B cell (primary cell): ENCODE data around the gene RHPN2. TPM values are rescaled to one million over a fixed set of nuclear protein-coding genes. Genes with fewer than 3 reads are reported as not detected.

ENCODE experiments used
- ATAC-seq: fragments of 200-7000 bp; cut with Tn5 transposase; one replicate; pipeline ENCODE4 v1.10.0; 2021; ENCODE audit warnings: low read depth, mild to moderate bottlenecking, moderate number of reproducible peaks, moderate library complexity
- CTCF ChIA-PET: fragments of 350-600 bp; sonication (Branson Sonifier 250); formaldehyde crosslinking; loops from one replicate; lab custom pipeline; 2021; ENCODE audit warnings: antibody characterized with exemption, inconsistent platforms; lab: Charles Lee
- POLR2A ChIA-PET: fragments of 350-600 bp; sonication (Branson Sonifier 250); formaldehyde crosslinking; loops from one replicate; lab custom pipeline; 2021; ENCODE audit warnings: antibody characterized with exemption; lab: Charles Lee
- DNase-seq: peaks from one replicate; pipeline ENCODE4 v3.0.0; 2013
- H2AFZ ChIP-seq: 2 replicates; pipeline ENCODE4 v1.6.1; 2012; ENCODE audit warnings: mild to moderate bottlenecking, low read depth, low read length; ENCODE audit not compliant: insufficient read depth, poor library complexity, severe bottlenecking
- H3K27ac ChIP-seq, 2 donors: 1 replicate in 1 of 2; 2 replicates in 1 of 2; pipeline ENCODE4 v1.5.1; 2012 to 2013; ENCODE audit warnings: low read length in 2 of 2, mild to moderate bottlenecking in 2 of 2, moderate library complexity in 1 of 2
- H3K27me3 ChIP-seq, 4 experiments: fragments of 200-600 bp in 1 of 4; sonication (generic) in 1 of 4; replicated peaks in 1 of 4; 1 replicate in 2 of 4; 2 replicates in 2 of 4; pipeline versions ENCODE4 v1.6.1 to v1.7.0; 2013 to 2016; ENCODE audit warnings: low read length in 3 of 4, mild to moderate bottlenecking in 2 of 4, mixed read lengths in 1 of 4, moderate library complexity in 1 of 4; ENCODE audit not compliant: insufficient read depth in 4 of 4, control insufficient read depth in 3 of 4; ENCODE audit errors: control extremely low read depth in 1 of 4
- H3K36me3 ChIP-seq, 2 experiments: replicated peaks in 1 of 2; 1 replicate in 1 of 2; 2 replicates in 1 of 2; pipeline versions ENCODE4 v1.6.1 to v1.7.1; 2013; ENCODE audit warnings: low read length in 1 of 2; ENCODE audit not compliant: insufficient read depth in 2 of 2, control insufficient read depth in 1 of 2; ENCODE audit errors: control extremely low read depth in 1 of 2, extremely low read depth in 1 of 2
- H3K4me1 ChIP-seq, 2 donors: fragments of 200-600 bp in 1 of 2; sonication (generic) in 1 of 2; 1 replicate in 1 of 2; 2 replicates in 1 of 2; pipeline versions ENCODE4 v1.5.1 to v1.6.1; 2013 to 2017; ENCODE audit warnings: low read length in 2 of 2; ENCODE audit not compliant: control insufficient read depth in 2 of 2, insufficient read depth in 2 of 2
- H3K4me2 ChIP-seq: replicated peaks from 2 replicates; pipeline ENCODE3; 2012; ENCODE audit warnings: mild to moderate bottlenecking, low read depth, low read length; ENCODE audit not compliant: poor library complexity, severe bottlenecking
- H3K4me3 ChIP-seq, 5 experiments: fragments of 200-600 bp in 1 of 5; sonication (generic) in 1 of 5; 1 replicate in 3 of 5; 2 replicates in 2 of 5; pipeline versions ENCODE4 v1.5.1 to v1.7.0; 2011 to 2016; ENCODE audit warnings: low read length in 4 of 5, mild to moderate bottlenecking in 4 of 5, low read depth in 2 of 5, control low read depth in 1 of 5, moderate library complexity in 1 of 5; ENCODE audit not compliant: insufficient read depth in 1 of 5; ENCODE audit errors: control extremely low read depth in 1 of 5, extremely low read depth in 1 of 5
- H3K79me2 ChIP-seq: fragments of 200-600 bp; sonication (generic); one replicate; pipeline ENCODE4 v1.6.0; 2016; ENCODE audit warnings: low read length; ENCODE audit not compliant: control insufficient read depth, insufficient read depth
- H3K9ac ChIP-seq: fragments of 200-600 bp; sonication (generic); 2 replicates; pipeline ENCODE4 v1.6.1; 2017; ENCODE audit warnings: mild to moderate bottlenecking, low read length, moderate library complexity
- H3K9me3 ChIP-seq, 3 donors: one replicate each; pipeline versions ENCODE4 v1.6.1 to v1.7.1; 2013; ENCODE audit warnings: low read length in 2 of 3; ENCODE audit not compliant: control insufficient read depth in 2 of 3, insufficient read depth in 1 of 3; ENCODE audit errors: control extremely low read depth in 1 of 3
- H4K20me1 ChIP-seq: 2 replicates; pipeline ENCODE4 v1.6.0; 2012; ENCODE audit warnings: mild to moderate bottlenecking, low read length; ENCODE audit not compliant: insufficient read depth, control insufficient read depth, poor library complexity, severe bottlenecking
- H3K27ac Mint-ChIP-seq: one replicate; pipeline ENCODE4 v1.8.0; 2021; ENCODE audit warnings: mixed read lengths
- H3K27me3 Mint-ChIP-seq: one replicate; pipeline ENCODE4 v1.8.0; 2021; ENCODE audit warnings: mixed read lengths
- H3K4me1 Mint-ChIP-seq: one replicate; pipeline ENCODE4 v1.8.0; 2021; ENCODE audit warnings: mixed read lengths
- H3K4me3 Mint-ChIP-seq: one replicate; pipeline ENCODE4 v1.8.0; 2021; ENCODE audit warnings: mixed read lengths
- H3K9me3 Mint-ChIP-seq: one replicate; pipeline ENCODE4 v1.8.0; 2022; ENCODE audit warnings: mixed read lengths; ENCODE audit not compliant: insufficient read depth
- EZH2 ChIP-seq: IDR thresholded peaks from 2 replicates; pipeline ENCODE4 v1.6.1; 2012; ENCODE audit warnings: borderline replicate concordance, low read depth, mild to moderate bottlenecking, moderate library complexity, low read length; ENCODE audit not compliant: insufficient read depth, poor library complexity, severe bottlenecking
- WGBS: methylation state at CpG from one replicate; pipeline ENCODE4 v1.1.5; 2013; ENCODE audit warnings: missing lambda C conversion rate; ENCODE audit not compliant: insufficient coverage; 5-methylcytosine and 5-hydroxymethylcytosine counted together
- intact Hi-C: fragments of 100-400 bp; cut with micrococcal nuclease; formaldehyde crosslinking; loops from one replicate; pipeline ENCODE4 v1.10.0; 2022
- polyA plus RNA-seq: library from polyadenylated mRNA; depleted of rRNA; stranded (reverse); fragments of >200 nt; gene quantifications from 2 replicates; pipeline ENCODE4 v1.2.3, GENCODE V29; 2012
- total RNA-seq, 2 donors: library from RNA; stranded (reverse); fragments of 120-200 nt in 1 of 2; gene quantifications; 1 replicate in 1 of 2; 2 replicates in 1 of 2; pipeline versions ENCODE4 v1.2.3 to v1.2.4, GENCODE V29; 2013 to 2022
- TF ChIP-seq, protein P1 (sequence below): fragments of 200-600 bp; IDR thresholded peaks from one replicate; pipeline ENCODE4 v1.8.0; 2022; ENCODE audit warnings: antibody characterized with exemption, mild to moderate bottlenecking

The RHPN2 gene
- total and polyA plus RNA-seq, 2 donors (not counting 1 experiment from before 2014, with no cell fraction given): 4.9 to 5.5 TPM

DNA sequence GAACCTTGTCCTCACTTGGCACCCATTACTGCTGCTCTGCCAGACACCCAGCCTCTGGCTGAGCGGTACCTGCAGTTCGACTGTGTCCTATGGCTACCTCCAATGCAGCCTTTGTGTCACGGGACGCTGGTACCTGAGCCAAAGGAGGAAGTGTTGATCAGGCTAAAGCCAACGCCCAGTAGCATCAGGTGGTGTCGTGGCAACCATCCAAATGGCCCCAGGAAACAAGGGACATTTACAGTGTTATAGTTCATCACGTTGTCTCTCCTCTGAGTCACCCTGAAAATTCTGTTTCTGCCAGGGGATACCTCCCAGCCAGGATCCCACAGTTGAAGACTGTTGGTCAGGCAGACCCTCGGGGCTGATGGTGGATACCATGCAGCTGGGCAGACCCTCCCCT is 10.1 kb downstream of the RHPN2 start:
- TF ChIP-seq, protein P1, sequence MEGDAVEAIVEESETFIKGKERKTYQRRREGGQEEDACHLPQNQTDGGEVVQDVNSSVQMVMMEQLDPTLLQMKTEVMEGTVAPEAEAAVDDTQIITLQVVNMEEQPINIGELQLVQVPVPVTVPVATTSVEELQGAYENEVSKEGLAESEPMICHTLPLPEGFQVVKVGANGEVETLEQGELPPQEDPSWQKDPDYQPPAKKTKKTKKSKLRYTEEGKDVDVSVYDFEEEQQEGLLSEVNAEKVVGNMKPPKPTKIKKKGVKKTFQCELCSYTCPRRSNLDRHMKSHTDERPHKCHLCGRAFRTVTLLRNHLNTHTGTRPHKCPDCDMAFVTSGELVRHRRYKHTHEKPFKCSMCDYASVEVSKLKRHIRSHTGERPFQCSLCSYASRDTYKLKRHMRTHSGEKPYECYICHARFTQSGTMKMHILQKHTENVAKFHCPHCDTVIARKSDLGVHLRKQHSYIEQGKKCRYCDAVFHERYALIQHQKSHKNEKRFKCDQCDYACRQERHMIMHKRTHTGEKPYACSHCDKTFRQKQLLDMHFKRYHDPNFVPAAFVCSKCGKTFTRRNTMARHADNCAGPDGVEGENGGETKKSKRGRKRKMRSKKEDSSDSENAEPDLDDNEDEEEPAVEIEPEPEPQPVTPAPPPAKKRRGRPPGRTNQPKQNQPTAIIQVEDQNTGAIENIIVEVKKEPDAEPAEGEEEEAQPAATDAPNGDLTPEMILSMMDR: no peak
- no peak for TF ChIP-seq EZH2
- no peaks in the 10 kb centered on the region for H4K20me1 ChIP-seq
- H3K9ac ChIP-seq: no peak overlapping the region
- no peaks in the 10 kb centered on the region for H3K36me3 ChIP-seq
- no peaks in the 10 kb centered on the region for H3K27me3 ChIP-seq
- Mint-ChIP-seq H3K9me3 (no peaks in the 10 kb centered on the region), H3K27ac (no peak overlapping the region), H3K4me1 (no peaks in the 10 kb centered on the region), H3K27me3 (no peaks in the 10 kb centered on the region), H3K4me3 (no peak overlapping the region)
- no peak overlapping the region for H2AFZ ChIP-seq
- intact Hi-C loops: no loop called here
- H3K79me2 ChIP-seq: no peaks in the 10 kb centered on the region
- H3K4me2 ChIP-seq: no peak overlapping the region
- no peaks in the 10 kb centered on the region for H3K9me3 ChIP-seq
- H3K4me3 ChIP-seq: no peak overlapping the region
- no peaks in the 10 kb centered on the region for H3K4me1 ChIP-seq
- WGBS: 78% methylated on average over 8 of the region's 8 CpGs
- ChIA-PET CTCF (no interaction called here), POLR2A (no interaction called here)
- ATAC-seq: no peak
- no peak overlapping the region for H3K27ac ChIP-seq
- no peak for DNase-seq

DNA sequence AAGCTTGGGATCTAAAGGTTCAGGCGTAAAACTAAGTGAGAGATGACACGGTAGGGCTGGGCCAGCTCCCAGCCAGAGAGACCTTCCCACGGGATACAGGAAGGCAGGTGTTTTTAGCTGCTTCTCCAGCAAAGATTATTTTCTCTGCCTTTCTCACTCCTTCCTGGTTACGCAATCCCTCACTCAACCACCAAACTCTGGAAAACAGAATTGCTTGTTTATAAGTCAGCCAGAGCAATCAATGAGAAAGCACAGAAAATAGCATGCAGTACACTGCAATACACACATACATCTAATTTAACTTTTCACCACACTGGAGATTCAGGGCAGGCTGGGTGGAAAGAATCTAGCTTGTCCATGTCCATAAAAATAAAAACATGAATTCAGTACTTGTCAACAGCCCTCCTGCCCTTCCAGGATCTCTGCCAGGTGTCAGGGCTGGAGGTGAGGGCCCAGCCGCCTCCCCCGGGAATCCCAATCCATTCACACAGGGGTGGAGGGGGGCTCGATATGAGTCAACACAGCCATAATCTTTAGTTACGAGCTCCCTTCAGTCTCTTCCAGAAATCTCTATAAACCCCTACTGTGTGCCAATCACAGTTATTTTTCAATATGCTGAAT is 12.2 kb downstream of the RHPN2 start:
- no peaks in the 10 kb centered on the region for H4K20me1 ChIP-seq

More for the DNA sequence above, 12.2 kb downstream of the RHPN2 start:
- Histone ChIP-seq H3K36me3 (no peaks in the 10 kb centered on the region), H3K4me2 (no peak overlapping the region), H2AFZ (no peak overlapping the region), H3K4me1 (no peaks in the 10 kb centered on the region), H3K79me2 (no peaks in the 10 kb centered on the region), H3K9me3 (no peaks in the 10 kb centered on the region), H3K27ac (no peak overlapping the region), H3K9ac (no peak overlapping the region), H3K27me3 (no peaks in the 10 kb centered on the region), H3K4me3 (no peak overlapping the region)
- DNase-seq (no peak), ATAC-seq (no peak)
- TF ChIP-seq EZH2: no peak
- TF ChIP-seq, protein P1: no peak
- CTCF ChIA-PET: interaction anchor here (0.6 kb wide), 1 partner anchor 363 kb away, joined by 3 read pairs; no protein-coding TSS in a partner anchor
- no peaks in the 10 kb centered on the region for H3K27me3 Mint-ChIP-seq
- H3K4me1 Mint-ChIP-seq: no peaks in the 10 kb centered on the region
- H3K4me3 Mint-ChIP-seq: no peak overlapping the region
- H3K27ac Mint-ChIP-seq: no peak overlapping the region
- no peaks in the 10 kb centered on the region for H3K9me3 Mint-ChIP-seq
- intact Hi-C loops: no loop called here
- WGBS: 72% methylated on average over 6 of the region's 8 CpGs
- POLR2A ChIA-PET: no interaction called here
